ENCODE measurements around the gene ARHGAP15.

GRCh38 chr2:143425896-143426295 is 296.7 kb downstream of the ARHGAP15 start:
- TF ChIP-seq, protein P1, sequence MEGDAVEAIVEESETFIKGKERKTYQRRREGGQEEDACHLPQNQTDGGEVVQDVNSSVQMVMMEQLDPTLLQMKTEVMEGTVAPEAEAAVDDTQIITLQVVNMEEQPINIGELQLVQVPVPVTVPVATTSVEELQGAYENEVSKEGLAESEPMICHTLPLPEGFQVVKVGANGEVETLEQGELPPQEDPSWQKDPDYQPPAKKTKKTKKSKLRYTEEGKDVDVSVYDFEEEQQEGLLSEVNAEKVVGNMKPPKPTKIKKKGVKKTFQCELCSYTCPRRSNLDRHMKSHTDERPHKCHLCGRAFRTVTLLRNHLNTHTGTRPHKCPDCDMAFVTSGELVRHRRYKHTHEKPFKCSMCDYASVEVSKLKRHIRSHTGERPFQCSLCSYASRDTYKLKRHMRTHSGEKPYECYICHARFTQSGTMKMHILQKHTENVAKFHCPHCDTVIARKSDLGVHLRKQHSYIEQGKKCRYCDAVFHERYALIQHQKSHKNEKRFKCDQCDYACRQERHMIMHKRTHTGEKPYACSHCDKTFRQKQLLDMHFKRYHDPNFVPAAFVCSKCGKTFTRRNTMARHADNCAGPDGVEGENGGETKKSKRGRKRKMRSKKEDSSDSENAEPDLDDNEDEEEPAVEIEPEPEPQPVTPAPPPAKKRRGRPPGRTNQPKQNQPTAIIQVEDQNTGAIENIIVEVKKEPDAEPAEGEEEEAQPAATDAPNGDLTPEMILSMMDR (IDR thresholded peaks at IDR 0.05; ENCODE audit: insufficient read depth, low read depth, low read length) = no peak
- no peak for TF ChIP-seq EZH2 (IDR thresholded peaks at IDR 0.05; ENCODE audit: insufficient read depth, low read length)
